HepG2 (cell line): ENCODE measurements around the gene IFT122. TPM values are rescaled to one million over a fixed set of nuclear protein-coding genes. Genes with fewer than 3 reads are reported as not detected.

Source experiments
- ATAC-seq: fragments of 200-7000 bp; cut with Tn5 transposase; 3 replicates; pipeline ENCODE4 v1.9.1; 2020; ENCODE audit warnings: mild to moderate bottlenecking, moderate library complexity
- BruUV-seq: library from RNA; stranded (reverse); fragments of 400-500 nt; replicated peaks from 2 replicates; lab custom pipeline; 2021; lab: Mats Ljungman, UMichigan
- CTCF ChIA-PET: fragments of 300-600 bp; formaldehyde crosslinking; extraction: SDS; loops from one replicate; lab custom pipeline; 2021; ENCODE audit warnings: low total read pairs, inconsistent platforms, low intra/inter-chr PET ratio; lab: Yijun Ruan, JAX
- POLR2A ChIA-PET: fragments of 350-600 bp; sonication (Branson Sonifier 250); formaldehyde crosslinking; loops from one replicate; lab custom pipeline; 2020; ENCODE audit warnings: antibody characterized with exemption, inconsistent platforms; lab: Yijun Ruan, JAX
- DNase-seq: peaks from one replicate; pipeline ENCODE4 v3.0.0-alpha.2; 2015; ENCODE audit warnings: low spot score
- FAIRE-seq: peaks from 3 replicates; lab custom pipeline; 2011; peaks lifted over from hg19 to GRCh38; lab: Jason Lieb, UNC
- H2AFZ ChIP-seq: one replicate; pipeline ENCODE4 v1.6.1; 2011; ENCODE audit warnings: low read length, inconsistent platforms
- H3K27ac ChIP-seq: fragments of 300-600 bp; 3 replicates; pipeline ENCODE4 v1.8.0; 2011; ENCODE audit warnings: mixed run types, mild to moderate bottlenecking, mixed read lengths, low read length, inconsistent platforms; ENCODE audit not compliant: insufficient read depth; ENCODE audit errors: extremely low read length
- H3K27me3 ChIP-seq, 2 experiments: fragments of 200-600 bp in 1 of 2; 2 replicates in 1 of 2; 3 replicates in 1 of 2; pipeline versions ENCODE4 v1.6.0 to v1.8.0; 2011; ENCODE audit warnings: low read length in 2 of 2, mild to moderate bottlenecking in 2 of 2, moderate library complexity in 2 of 2, inconsistent platforms in 1 of 2; ENCODE audit not compliant: insufficient read depth in 2 of 2, control insufficient read depth in 1 of 2
- H3K36me3 ChIP-seq, 2 experiments: fragments of 200-600 bp in 1 of 2; replicated peaks in 1 of 2; 2 replicates in 1 of 2; 3 replicates in 1 of 2; pipeline versions ENCODE4 v1.5.1 to v1.8.0; 2011; ENCODE audit warnings: low read length in 2 of 2, inconsistent platforms in 1 of 2; ENCODE audit not compliant: insufficient read depth in 2 of 2, control insufficient read depth in 1 of 2
- H3K4me1 ChIP-seq: 2 replicates; pipeline ENCODE4 v1.5.1; 2012; ENCODE audit warnings: low read length, inconsistent platforms; ENCODE audit not compliant: insufficient read depth
- H3K4me2 ChIP-seq: 2 replicates; pipeline ENCODE4 v1.6.0; 2011; ENCODE audit warnings: low read depth, low read length, inconsistent platforms
- H3K4me3 ChIP-seq, 3 experiments: fragments of 200-600 bp in 1 of 3; sonication (generic), shearing (Covaris generic) in 1 of 3; replicated peaks in 1 of 3; 2 replicates each; pipeline ENCODE4 v1.5.1; 2011 to 2016; ENCODE audit warnings: low read length in 3 of 3, inconsistent platforms in 2 of 3, low read depth in 2 of 3, mild to moderate bottlenecking in 2 of 3, control low read depth in 1 of 3, mixed read lengths in 1 of 3; ENCODE audit not compliant: insufficient read depth in 1 of 3
- H3K79me2 ChIP-seq: one replicate; pipeline ENCODE4 v1.6.1; 2011; ENCODE audit warnings: low read length, inconsistent platforms; ENCODE audit not compliant: insufficient read depth
- H3K9ac ChIP-seq: 2 replicates; pipeline ENCODE4 v1.6.0; 2011; ENCODE audit warnings: mild to moderate bottlenecking, low read depth, low read length, inconsistent platforms; ENCODE audit not compliant: insufficient read depth
- H3K9me3 ChIP-seq: 2 replicates; pipeline ENCODE4 v1.5.1; 2012; ENCODE audit warnings: mild to moderate bottlenecking, low read length
- H4K20me1 ChIP-seq: 2 replicates; pipeline ENCODE4 v1.6.0; 2011; ENCODE audit warnings: inconsistent platforms, mild to moderate bottlenecking, low read length, moderate library complexity; ENCODE audit not compliant: insufficient read depth
- ATF1 ChIP-seq: IDR thresholded peaks from 2 replicates; pipeline ENCODE4 v1.6.1; 2016; ENCODE audit warnings: mild to moderate bottlenecking, control low read depth
- ATRX ChIP-seq: sonication (generic); formaldehyde crosslinking; IDR thresholded peaks from 2 replicates; pipeline ENCODE4 v1.4.0; 2020; ENCODE audit warnings: missing genetic modification reagents, borderline replicate concordance
- GTF3A ChIP-seq: sonication (generic); formaldehyde crosslinking; conservative IDR thresholded peaks from 2 replicates; pipeline ENCODE4 v1.4.0; 2020; ENCODE audit warnings: mild to moderate bottlenecking, missing genetic modification reagents
- KMT2B ChIP-seq: IDR thresholded peaks from 2 replicates; pipeline ENCODE4 v1.6.1; 2016; ENCODE audit warnings: missing genetic modification reagents, missing compliant biosample characterization
- MBD4 ChIP-seq: IDR thresholded peaks from 2 replicates; pipeline ENCODE4 v1.6.1; 2012; ENCODE audit warnings: low read length, inconsistent platforms, borderline replicate concordance
- TRIM24 ChIP-seq: sonication (generic); formaldehyde crosslinking; IDR thresholded peaks from 2 replicates; pipeline ENCODE4 v1.8.0; 2022; ENCODE audit warnings: mild to moderate bottlenecking, missing genetic modification reagents
- ZFP1 ChIP-seq: IDR thresholded peaks from 2 replicates; pipeline ENCODE4 v1.6.1; 2016
- WGBS: methylation state at CpG from one replicate; pipeline ENCODE4 v1.1.6; 2017; ENCODE audit warnings: low lambda C conversion rate; 5-methylcytosine and 5-hydroxymethylcytosine counted together
- in situ Hi-C: cut with HindIII; loops from 2 replicates; pipeline ENCODE4 v1.10.0; 2017; ENCODE audit warnings: low pct_unique_long_range_greater_than_20kb; ENCODE audit not compliant: extremely low pct_ligation_motif_present
- intact Hi-C: fragments of 100-400 bp; cut with micrococcal nuclease; formaldehyde crosslinking; loops from one replicate; pipeline ENCODE4 v1.10.0; 2022; ENCODE audit not compliant: unreplicated experiment
- polyA plus RNA-seq, 8 experiments: library from polyadenylated mRNA; depleted of rRNA in 3 of 8; stranded (reverse) in 7 of 8; unstranded in 1 of 8; fragments of >200 nt; fragmentation: Illumina TruSeq in 4 of 8; extraction: Trizol in 4 of 8; gene quantifications; 2 replicates each; pipeline versions ENCODE4 v1.2.1 to v1.2.3, GENCODE V29; 2011 to 2016; ENCODE audit warnings: low read depth in 4 of 8, missing spikeins in 1 of 8, mixed read lengths in 1 of 8; ENCODE audit not compliant: insufficient read depth in 1 of 8
- total RNA-seq, 5 experiments: library from RNA; depleted of rRNA; stranded (reverse); fragments of >200 nt; fragmentation: Illumina TruSeq; extraction: Trizol; gene quantifications; 2 replicates each; pipeline ENCODE4 v1.2.3, GENCODE V29; 2016; ENCODE audit warnings: low read depth in 1 of 5
- TF ChIP-seq, protein P1 (sequence below): sonication (generic); formaldehyde crosslinking; IDR thresholded peaks from 2 replicates; pipeline ENCODE4 v1.5.0; 2020; ENCODE audit warnings: mild to moderate bottlenecking, missing genetic modification reagents
- TF ChIP-seq, protein P2 (sequence below): sonication (generic); formaldehyde crosslinking; IDR thresholded peaks from 2 replicates; pipeline ENCODE4 v1.4.0; 2020; ENCODE audit warnings: missing genetic modification reagents, borderline replicate concordance

Gene IFT122
- total and polyA plus RNA-seq, 2 of the 13 experiments (the other 11 are each of a cell fraction or from before 2014, with no cell fraction given): 10.1 to 10.3 TPM

DNA sequence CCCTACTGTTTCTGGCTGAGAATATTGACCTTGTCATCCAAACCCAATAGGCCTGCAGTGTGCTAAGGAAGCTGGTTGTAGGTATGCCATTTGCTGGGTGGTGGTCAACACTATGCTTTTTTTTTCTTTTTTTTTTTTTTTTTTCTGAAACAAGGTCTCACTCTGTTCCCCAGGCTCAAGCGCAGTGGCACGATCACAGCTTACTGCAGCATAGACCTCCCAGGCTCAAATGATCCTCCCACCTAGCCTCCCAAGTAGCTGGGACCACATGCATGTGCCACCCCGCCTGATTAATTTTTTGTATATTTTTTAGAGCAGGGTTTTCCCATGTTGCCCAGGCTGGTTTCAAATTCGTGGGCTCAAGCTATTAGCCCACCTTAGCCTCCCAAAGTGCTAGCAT, 52.7 kb downstream of the IFT122 start:
- no peak for TF ChIP-seq ATF1
- TF ChIP-seq, protein P1, sequence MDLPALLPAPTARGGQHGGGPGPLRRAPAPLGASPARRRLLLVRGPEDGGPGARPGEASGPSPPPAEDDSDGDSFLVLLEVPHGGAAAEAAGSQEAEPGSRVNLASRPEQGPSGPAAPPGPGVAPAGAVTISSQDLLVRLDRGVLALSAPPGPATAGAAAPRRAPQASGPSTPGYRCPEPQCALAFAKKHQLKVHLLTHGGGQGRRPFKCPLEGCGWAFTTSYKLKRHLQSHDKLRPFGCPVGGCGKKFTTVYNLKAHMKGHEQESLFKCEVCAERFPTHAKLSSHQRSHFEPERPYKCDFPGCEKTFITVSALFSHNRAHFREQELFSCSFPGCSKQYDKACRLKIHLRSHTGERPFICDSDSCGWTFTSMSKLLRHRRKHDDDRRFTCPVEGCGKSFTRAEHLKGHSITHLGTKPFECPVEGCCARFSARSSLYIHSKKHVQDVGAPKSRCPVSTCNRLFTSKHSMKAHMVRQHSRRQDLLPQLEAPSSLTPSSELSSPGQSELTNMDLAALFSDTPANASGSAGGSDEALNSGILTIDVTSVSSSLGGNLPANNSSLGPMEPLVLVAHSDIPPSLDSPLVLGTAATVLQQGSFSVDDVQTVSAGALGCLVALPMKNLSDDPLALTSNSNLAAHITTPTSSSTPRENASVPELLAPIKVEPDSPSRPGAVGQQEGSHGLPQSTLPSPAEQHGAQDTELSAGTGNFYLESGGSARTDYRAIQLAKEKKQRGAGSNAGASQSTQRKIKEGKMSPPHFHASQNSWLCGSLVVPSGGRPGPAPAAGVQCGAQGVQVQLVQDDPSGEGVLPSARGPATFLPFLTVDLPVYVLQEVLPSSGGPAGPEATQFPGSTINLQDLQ (CRISPR knock-in tag): no peak
- no peak for TF ChIP-seq ZFP1 (CRISPR knock-in tag)
- TF ChIP-seq, protein P2, sequence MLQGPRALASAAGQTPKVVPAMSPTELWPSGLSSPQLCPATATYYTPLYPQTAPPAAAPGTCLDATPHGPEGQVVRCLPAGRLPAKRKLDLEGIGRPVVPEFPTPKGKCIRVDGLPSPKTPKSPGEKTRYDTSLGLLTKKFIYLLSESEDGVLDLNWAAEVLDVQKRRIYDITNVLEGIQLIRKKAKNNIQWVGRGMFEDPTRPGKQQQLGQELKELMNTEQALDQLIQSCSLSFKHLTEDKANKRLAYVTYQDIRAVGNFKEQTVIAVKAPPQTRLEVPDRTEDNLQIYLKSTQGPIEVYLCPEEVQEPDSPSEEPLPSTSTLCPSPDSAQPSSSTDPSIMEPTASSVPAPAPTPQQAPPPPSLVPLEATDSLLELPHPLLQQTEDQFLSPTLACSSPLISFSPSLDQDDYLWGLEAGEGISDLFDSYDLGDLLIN: no peak
- TF ChIP-seq MBD4: no peak
- TF ChIP-seq GTF3A (CRISPR knock-in tag): no peak
- TF ChIP-seq TRIM24 (CRISPR knock-in tag): no peak
- no peak for TF ChIP-seq ATRX (CRISPR knock-in tag)
- no peak for TF ChIP-seq KMT2B
- H3K27ac ChIP-seq: no peak overlapping the region
- FAIRE-seq (no peak), DNase-seq (no peak), ATAC-seq (no peak)
- intact Hi-C loops: loop anchor here (10.0 kb wide), 1 partner anchor 62 kb away; no protein-coding TSS in a partner anchor
- no peaks in the 10 kb centered on the region for H3K9me3 ChIP-seq
- CTCF ChIA-PET: no interaction called here
- BruUV-seq: no TSS peak
- no peaks in the 10 kb centered on the region for H4K20me1 ChIP-seq
- in situ Hi-C loops: loop anchor here (5.0 kb wide), 2 partner anchors 60 to 345 kb away; no protein-coding TSS in a partner anchor
- no peaks in the 10 kb centered on the region for H3K27me3 ChIP-seq
- no peak overlapping the region for H3K9ac ChIP-seq
- no peak overlapping the region for H3K4me2 ChIP-seq
- POLR2A ChIA-PET: interaction anchor here (0.5 to 4.5 kb wide), 4 partner anchors 104 to 195 kb away, joined by 3 to 18 read pairs (median 4); no protein-coding TSS in a partner anchor
- H3K36me3 ChIP-seq: no peaks in the 10 kb centered on the region; a peak in 2 of 5 replicates
- H3K4me3 ChIP-seq: no peak overlapping the region
- 79% methylated on average over 4 of the region's 4 CpGs for WGBS
- no peak overlapping the region for H2AFZ ChIP-seq
- peaks cover 53% of the 10 kb centered on the region for H3K4me1 ChIP-seq
- no peaks in the 10 kb centered on the region for H3K79me2 ChIP-seq
